BLaER1 treated with 17β-estradiol and CSF1 and Interleukin-3, amounts not matched to agents 10 nM and 100 nM (cell line): ENCODE measurements around the gene ARHGAP4.
A peak's percentile ranks its signal among the peaks of the same experiment; 100 is the strongest.

Experiments
- H3K27ac ChIP-seq, 11 experiments: shearing (Covaris generic); formaldehyde crosslinking; 2 replicates each; pipeline ENCODE4 v1.8.1; 2022
- H3K27me3 ChIP-seq, 11 experiments: shearing (Covaris generic); formaldehyde crosslinking; 2 replicates each; pipeline ENCODE4 v1.8.1; 2022
- H3K36me3 ChIP-seq, 11 experiments: shearing (Covaris generic); formaldehyde crosslinking; 2 replicates each; pipeline ENCODE4 v1.8.1; 2022
- H3K4me1 ChIP-seq, 10 experiments: shearing (Covaris generic); formaldehyde crosslinking; 2 replicates each; pipeline ENCODE4 v1.8.1; 2022
- H3K4me2 ChIP-seq, 11 experiments: shearing (Covaris generic); formaldehyde crosslinking; 2 replicates each; pipeline ENCODE4 v1.8.1; 2022
- H3K4me3 ChIP-seq, 10 experiments: shearing (Covaris generic); formaldehyde crosslinking; 2 replicates each; pipeline ENCODE4 v1.8.1; 2022
- H3K9ac ChIP-seq, 11 experiments: shearing (Covaris generic); formaldehyde crosslinking; 2 replicates each; pipeline ENCODE4 v1.8.1; 2022
- H3K9me3 ChIP-seq, 11 experiments: shearing (Covaris generic); formaldehyde crosslinking; replicated peaks in 1 of 11; 2 replicates each; pipeline ENCODE4 v1.8.1; 2022
- H4K20me1 ChIP-seq, 11 experiments: shearing (Covaris generic); formaldehyde crosslinking; 2 replicates each; pipeline ENCODE4 v1.8.1; 2022
- Cebpa-rat ChIP-seq, 11 experiments: shearing (Covaris generic); IDR thresholded peaks; 2 replicates each; pipeline ENCODE4 v1.8.1; 2022

ARHGAP4 gene

GRCh38 chrX:153959649-153960048, 33.6 kb upstream of the ARHGAP4 start:
- Histone ChIP-seq H3K9ac (no peak overlapping the region), H3K27me3 (peaks cover 17 to 82% (median 47%) of the 10 kb centered on the region in 11 experiments; a peak in 21 of 22 replicates), H3K36me3 (peaks cover 92 to 100% (median 100%) of the 10 kb centered on the region in 11 experiments), H3K4me2 (no peak overlapping the region), H3K9me3 (no peaks in the 10 kb centered on the region; a peak in 1 of 22 replicates), H3K4me1 (peaks cover 0 to 5% (median 1%) of the 10 kb centered on the region in 10 experiments; a peak in 8 of 20 replicates), H3K27ac (no peak overlapping the region), H4K20me1 (peaks cover 2 to 100% (median 100%) of the 10 kb centered on the region in 11 experiments; a peak in 21 of 22 replicates), H3K4me3 (no peak overlapping the region)
- no peak for TF ChIP-seq Cebpa-rat (IDR thresholded peaks at IDR 0.05)

DNA sequence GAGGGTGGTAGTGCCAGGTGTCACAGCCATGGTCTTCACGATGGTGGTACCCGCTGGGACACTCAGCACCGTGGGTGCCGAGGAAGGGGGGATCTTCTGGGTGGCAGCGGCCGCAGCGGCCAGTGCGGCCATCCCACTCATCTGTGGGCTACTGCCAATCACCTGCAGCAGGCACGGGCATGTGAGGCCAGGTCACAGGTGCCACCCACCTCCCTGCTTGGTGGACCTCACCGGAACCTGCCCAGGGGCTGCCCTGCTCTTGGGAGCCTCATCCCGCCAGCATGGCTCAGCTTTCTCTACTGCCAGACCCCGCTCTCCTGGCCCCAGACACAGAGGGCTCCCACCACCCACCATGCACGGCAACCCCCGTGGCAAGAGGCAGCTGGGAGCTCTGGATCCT, 32.5 kb upstream of the ARHGAP4 start:
- Histone ChIP-seq H3K9ac (no peak overlapping the region), H3K4me3 (no peak overlapping the region), H3K9me3 (no peaks in the 10 kb centered on the region; a peak in 1 of 22 replicates), H3K36me3 (peaks cover 92 to 100% (median 100%) of the 10 kb centered on the region in 11 experiments), H3K27ac (no peak overlapping the region), H3K4me1 (peaks cover 0 to 10% (median 5%) of the 10 kb centered on the region in 10 experiments; a peak in 10 of 20 replicates), H4K20me1 (peaks cover 0 to 100% (median 100%) of the 10 kb centered on the region in 11 experiments; a peak in 20 of 22 replicates), H3K4me2 (no peak overlapping the region), H3K27me3 (peaks cover 9 to 72% (median 37%) of the 10 kb centered on the region in 11 experiments; a peak in 18 of 22 replicates)
- TF ChIP-seq Cebpa-rat (IDR thresholded peaks at IDR 0.05) = no peak

- TF ChIP-seq Cebpa-rat (IDR thresholded peaks at IDR 0.05) = no peak
These were observed 31.2 kb upstream of the ARHGAP4 start for GRCh38 chrX:153957224-153957623.

DNA sequence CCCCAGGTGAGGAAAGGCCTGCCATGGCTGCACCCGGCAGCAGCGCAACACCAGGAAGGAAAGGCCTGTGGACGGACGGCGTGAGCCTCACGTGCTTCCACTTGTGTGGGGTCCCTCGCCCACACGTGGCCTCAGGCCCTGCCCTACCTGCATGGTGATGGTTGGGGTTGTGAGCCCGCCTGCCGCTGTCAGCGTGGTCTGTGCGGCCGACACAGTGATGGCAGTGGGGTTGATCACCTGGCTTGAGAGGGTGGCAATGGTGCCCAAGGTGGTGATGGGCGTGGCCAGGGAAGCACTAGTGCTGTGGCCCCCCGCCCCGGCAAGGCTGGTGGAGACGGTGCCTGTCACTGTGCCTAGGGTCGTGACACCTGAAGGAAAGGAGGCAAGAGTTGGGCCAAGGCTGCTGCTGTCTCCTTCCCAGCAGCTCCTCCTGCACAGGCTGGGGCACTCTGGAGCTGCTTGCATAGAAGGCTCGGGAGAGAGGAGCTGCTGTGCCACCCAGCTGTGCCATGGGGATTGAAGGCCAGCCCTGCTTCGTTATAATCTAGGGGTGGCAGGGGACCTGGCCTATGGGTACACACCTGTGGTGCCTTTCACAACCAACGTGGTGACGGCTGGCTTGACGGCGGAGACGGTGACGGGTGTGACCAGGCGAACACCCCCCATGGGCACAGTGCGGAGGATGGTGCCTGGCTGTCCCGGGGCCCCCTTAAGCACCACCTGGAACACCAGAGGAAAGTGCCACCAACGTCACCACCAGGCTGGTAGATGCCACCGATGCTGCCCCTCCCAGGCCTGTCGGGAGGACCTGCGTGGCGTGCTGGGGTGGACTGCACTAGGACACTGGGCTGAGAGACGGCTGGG, 30.2 kb upstream of the ARHGAP4 start:
- Histone ChIP-seq H3K9me3 (no peaks in the 10 kb centered on the region), H3K27ac (no peak overlapping the region), H3K4me2 (no peak overlapping the region), H3K27me3 (peaks cover 0 to 49% (median 19%) of the 10 kb centered on the region in 11 experiments; a peak in 15 of 22 replicates), H3K36me3 (peaks cover 86 to 100% (median 98%) of the 10 kb centered on the region in 11 experiments), H3K4me3 (no peak overlapping the region), H3K4me1 (peaks cover 12 to 32% (median 27%) of the 10 kb centered on the region in 10 experiments), H3K9ac (no peak overlapping the region), H4K20me1 (peaks cover 0 to 100% (median 100%) of the 10 kb centered on the region in 11 experiments; a peak in 20 of 22 replicates)
- no peak for TF ChIP-seq Cebpa-rat (IDR thresholded peaks at IDR 0.05)

More at GRCh38 chrX:153957224-153957623, 31.2 kb upstream of the ARHGAP4 start:
- H3K27me3 ChIP-seq = peaks cover 0 to 58% (median 27%) of the 10 kb centered on the region in 11 experiments; a peak in 16 of 22 replicates
- peaks cover 0 to 100% (median 100%) of the 10 kb centered on the region in 11 experiments; a peak in 20 of 22 replicates for H4K20me1 ChIP-seq
- H3K4me2 ChIP-seq = no peak overlapping the region
- no peaks in the 10 kb centered on the region for H3K9me3 ChIP-seq
- no peak overlapping the region for H3K9ac ChIP-seq
- H3K4me1 ChIP-seq = peaks cover 7 to 22% (median 17%) of the 10 kb centered on the region in 10 experiments
- H3K4me3 ChIP-seq = no peak overlapping the region
- peaks cover 86 to 100% (median 98%) of the 10 kb centered on the region in 11 experiments for H3K36me3 ChIP-seq
- no peak overlapping the region for H3K27ac ChIP-seq

DNA sequence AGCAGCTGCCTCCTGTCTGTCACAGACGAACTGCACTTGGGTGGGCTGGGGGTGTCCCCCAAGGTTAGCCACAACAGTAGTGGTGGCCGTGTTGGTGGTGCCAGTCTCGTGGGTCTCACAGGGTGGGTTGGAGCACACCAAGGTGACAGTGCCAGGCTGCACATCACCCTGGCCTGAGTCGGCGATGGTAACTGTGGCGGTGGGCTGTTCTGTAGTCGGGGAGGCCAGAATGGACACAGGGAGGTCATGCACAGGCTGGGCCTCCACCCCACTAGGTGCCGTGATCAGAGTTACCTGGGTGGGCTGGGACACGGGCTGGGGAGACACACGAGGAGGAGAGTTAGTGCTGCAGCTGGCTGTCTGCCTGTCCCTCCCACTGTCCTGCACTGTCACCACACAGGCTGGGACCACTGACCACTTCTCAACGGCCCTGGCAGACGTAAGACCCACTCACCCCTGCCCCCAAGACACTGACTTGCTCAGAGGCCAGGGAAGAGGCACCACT, 29.2 kb upstream of the ARHGAP4 start:
- H3K9me3 ChIP-seq = no peaks in the 10 kb centered on the region
- no peak overlapping the region for H3K4me3 ChIP-seq
- peaks cover 22 to 42% (median 37%) of the 10 kb centered on the region in 10 experiments for H3K4me1 ChIP-seq
- TF ChIP-seq Cebpa-rat (IDR thresholded peaks at IDR 0.05) = no peak
- H3K9ac ChIP-seq = no peak overlapping the region
- H3K4me2 ChIP-seq = no peak overlapping the region
- H3K27ac ChIP-seq = no peak overlapping the region
- H3K27me3 ChIP-seq = peaks cover 0 to 48% (median 10%) of the 10 kb centered on the region in 11 experiments; a peak in 11 of 22 replicates
- peaks cover 86 to 100% (median 98%) of the 10 kb centered on the region in 11 experiments for H3K36me3 ChIP-seq
- peaks cover 0 to 100% (median 100%) of the 10 kb centered on the region in 11 experiments; a peak in 20 of 22 replicates for H4K20me1 ChIP-seq

GRCh38 chrX:153954558-153955227, 28.6 kb upstream of the ARHGAP4 start:
- Histone ChIP-seq H3K9ac (no peak overlapping the region), H3K27ac (no peak overlapping the region), H3K36me3 (peaks cover 86 to 100% (median 98%) of the 10 kb centered on the region in 11 experiments), H3K27me3 (peaks cover 0 to 43% (median 7%) of the 10 kb centered on the region in 11 experiments; a peak in 11 of 22 replicates), H3K4me1 (peaks cover 28 to 48% (median 43%) of the 10 kb centered on the region in 10 experiments), H3K4me3 (no peak overlapping the region), H4K20me1 (peaks cover 0 to 100% (median 100%) of the 10 kb centered on the region in 11 experiments; a peak in 20 of 22 replicates), H3K4me2 (no peak overlapping the region), H3K9me3 (no peaks in the 10 kb centered on the region)
- no peak for TF ChIP-seq Cebpa-rat (IDR thresholded peaks at IDR 0.05)

- Histone ChIP-seq H3K9ac (peak overlapping the region in 2 of 11 experiments; percentile 6 to 34; a peak in 2 of 22 replicates), H3K36me3 (peaks cover 80 to 98% (median 96%) of the 10 kb centered on the region in 11 experiments), H3K4me3 (no peak overlapping the region), H3K4me1 (peaks cover 34 to 54% (median 48%) of the 10 kb centered on the region in 10 experiments), H3K4me2 (peak overlapping the region in 8 of 11 experiments; percentile 8 to 43 (median 32); a peak in 10 of 22 replicates), H3K9me3 (no peaks in the 10 kb centered on the region), H3K27me3 (peaks cover 0 to 40% (median 5%) of the 10 kb centered on the region in 11 experiments; a peak in 10 of 22 replicates), H3K27ac (no peak overlapping the region), H4K20me1 (peaks cover 0 to 100% (median 97%) of the 10 kb centered on the region in 11 experiments; a peak in 20 of 22 replicates)
- no peak for TF ChIP-seq Cebpa-rat (IDR thresholded peaks at IDR 0.05)
These were observed 28.0 kb upstream of the ARHGAP4 start for GRCh38 chrX:153953892-153954557.
